Choroid plexus epithelial cell (primary cell): ENCODE results near the gene RGS16.

Experiments used
- DNase-seq: peaks from one replicate; pipeline ENCODE4 v3.0.0-alpha.2; 2010; ENCODE audit warnings: low read depth
- H3K4me3 ChIP-seq: 2 replicates; pipeline ENCODE4 v1.5.1; 2011; ENCODE audit warnings: low read depth, mild to moderate bottlenecking, control low read depth, low read length, moderate library complexity
- CTCF ChIP-seq: conservative IDR thresholded peaks from 2 replicates; pipeline ENCODE4 v1.5.1; 2011; ENCODE audit warnings: low read depth, mild to moderate bottlenecking, control low read depth, inconsistent platforms, low read length, moderate library complexity

RGS16 gene

GRCh38 chr1:182586380-182586779 lies 17.8 kb downstream of the RGS16 start:
- no peak for DNase-seq
- H3K4me3 ChIP-seq = no peak overlapping the region
- TF ChIP-seq CTCF = no peak

- H3K4me3 ChIP-seq = no peak overlapping the region
- no peak for TF ChIP-seq CTCF
These were observed 19.4 kb downstream of the RGS16 start for GRCh38 chr1:182584746-182585145.

DNA sequence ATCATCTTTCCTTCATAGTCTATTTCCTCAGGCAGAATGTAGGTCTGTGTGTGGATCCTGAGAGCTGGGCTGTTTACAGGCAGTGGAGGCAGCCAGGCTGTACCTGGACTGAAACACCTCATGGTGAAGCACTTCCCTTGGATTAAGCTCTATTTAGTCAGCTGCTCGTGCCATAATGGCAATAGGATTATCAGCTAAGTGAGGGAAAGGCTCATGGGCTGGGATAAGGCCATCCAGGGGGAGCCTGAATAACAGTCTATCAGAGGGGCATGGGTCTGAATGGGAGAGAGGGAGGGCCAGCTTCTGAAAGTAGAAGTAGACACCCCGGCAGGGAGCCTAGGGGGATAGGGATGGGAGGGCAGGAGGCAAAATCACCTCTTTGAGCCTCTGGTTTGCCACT lies 23.5 kb downstream of the RGS16 start:
- no peak overlapping the region for H3K4me3 ChIP-seq
- DNase-seq = no peak
- no peak for TF ChIP-seq CTCF

More at GRCh38 chr1:182584746-182585145, 19.4 kb downstream of the RGS16 start:
- no peak for DNase-seq

- peak; percentile 85 for DNase-seq
- no peak for TF ChIP-seq CTCF
These were observed 28.5 kb downstream of the RGS16 start for GRCh38 chr1:182575540-182576149.

DNA sequence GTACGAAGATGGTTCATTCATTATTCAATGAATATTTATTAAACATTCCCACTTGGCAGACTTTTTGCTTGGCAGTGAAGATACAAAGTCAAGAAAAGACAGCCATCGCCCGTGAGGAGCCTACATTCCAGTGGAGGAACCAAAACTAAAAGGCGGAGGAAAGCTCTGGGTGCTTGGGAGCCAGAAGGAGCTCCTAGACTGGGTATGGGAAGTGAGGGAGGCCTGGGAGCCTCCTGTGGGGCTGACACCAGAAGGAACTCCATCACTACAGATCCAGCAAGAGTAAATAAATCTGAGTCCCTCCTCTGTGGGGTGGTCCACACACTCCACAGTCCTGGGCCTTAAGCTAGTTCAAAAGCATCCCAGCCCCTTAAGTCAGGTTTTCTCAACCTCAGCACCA lies 30.0 kb downstream of the RGS16 start:
- no peak for DNase-seq
- no peak for TF ChIP-seq CTCF
- no peak overlapping the region for H3K4me3 ChIP-seq

More at GRCh38 chr1:182575540-182576149, 28.5 kb downstream of the RGS16 start:
- H3K4me3 ChIP-seq = no peak overlapping the region

DNA sequence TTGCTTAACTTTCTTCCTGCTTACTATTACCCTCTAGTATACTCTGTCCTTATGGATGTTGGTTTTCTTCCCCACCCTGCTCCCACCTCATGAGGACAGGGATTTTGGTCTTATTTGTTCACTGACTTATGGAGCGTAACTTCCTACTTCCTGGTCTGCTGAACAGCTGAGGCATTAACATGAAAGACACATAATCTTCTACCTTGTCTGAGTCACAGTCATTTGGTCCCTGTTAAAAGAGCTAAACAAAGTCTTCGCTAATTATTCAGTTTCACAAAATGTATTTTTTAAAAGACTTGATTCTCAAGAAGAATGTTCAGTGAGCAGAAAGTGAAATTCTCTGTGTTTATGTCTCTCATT lies 33.6 kb downstream of the RGS16 start:
- DNase-seq = no peak
- TF ChIP-seq CTCF = no peak

GRCh38 chr1:182569939-182570610 lies 34.1 kb downstream of the RGS16 start:
- H3K4me3 ChIP-seq = no peak overlapping the region
- TF ChIP-seq CTCF = no peak
- no peak for DNase-seq

More for the DNA sequence above, 33.6 kb downstream of the RGS16 start:
- H3K4me3 ChIP-seq = no peak overlapping the region
